T-helper 2 cell treated with Interferon-gamma antibody and Interleukin-4, amounts not matched to agents 100 ng/mL and 5 ng/mL, for 36 hours (primary cell): Measurements from ENCODE around the gene RAPGEFL1. TPM values are rescaled to one million over a fixed set of nuclear protein-coding genes. Genes with fewer than 3 reads are reported as not detected.
"Not testable (repeated sequence)": the region's sequence is repeated elsewhere in the genome, so short reads cannot be mapped to it uniquely, and the experiment has no call there.

ENCODE experiments used
- intact Hi-C: fragments of 100-400 bp; cut with micrococcal nuclease; formaldehyde crosslinking; loops from one replicate; pipeline ENCODE4 v1.15.1; 2023
- total RNA-seq: library from RNA; stranded (reverse); gene quantifications from 2 replicates; pipeline ENCODE4 v1.2.3, GENCODE V29; 2022

RAPGEFL1 gene
- total RNA-seq, 1 donor from 2014 or later, result 7.8 TPM

GRCh38 chr17:40173091-40173777 is 4.0 kb upstream of the RAPGEFL1 start:
- intact Hi-C loops, result no loop called here

GRCh38 chr17:40173778-40174135 is 3.5 kb upstream of the RAPGEFL1 start:
- intact Hi-C loops, result no loop called here

GRCh38 chr17:40174514-40174913 is 2.8 kb upstream of the RAPGEFL1 start:
- intact Hi-C loops, result no loop called here

- intact Hi-C loops, result no loop called here
These were observed 1.1 kb upstream of the RAPGEFL1 start for GRCh38 chr17:40175928-40176753.

GRCh38 chr17:40176754-40177110 is 538 bp upstream of the RAPGEFL1 start:
- intact Hi-C loops, result loop anchor here (1.0 kb wide), 1 partner anchor 36 kb away; the partner anchor contains the start of gene CASC3

DNA sequence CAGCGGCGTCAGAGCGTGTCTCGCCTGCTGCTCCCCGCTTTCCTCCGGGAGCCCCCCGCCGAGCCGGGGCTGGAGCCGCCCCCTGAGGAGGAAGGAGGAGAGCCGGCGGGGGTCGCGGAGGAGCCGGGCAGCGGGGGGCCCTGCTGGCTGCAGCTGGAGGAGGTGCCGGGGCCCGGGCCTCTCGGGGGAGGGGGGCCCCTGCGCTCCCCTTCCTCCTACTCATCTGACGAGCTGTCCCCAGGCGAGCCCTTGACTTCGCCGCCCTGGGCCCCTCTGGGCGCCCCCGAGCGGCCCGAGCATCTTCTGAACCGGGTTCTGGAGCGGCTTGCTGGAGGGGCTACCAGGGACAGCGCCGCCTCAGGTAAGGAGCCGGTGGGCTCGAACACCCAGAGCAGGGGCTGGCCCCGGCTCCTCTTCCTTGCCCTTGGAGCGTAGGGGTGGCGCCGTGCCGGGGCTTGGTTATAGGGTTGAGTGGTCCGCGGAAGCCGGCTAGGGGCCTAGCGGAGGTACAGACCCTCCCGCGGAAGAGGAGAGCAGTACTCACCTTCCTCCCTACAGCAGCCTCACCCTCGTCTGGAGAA is 841 bp downstream of the RAPGEFL1 start:
- intact Hi-C loops, result no loop called here

GRCh38 chr17:40178660-40179059 is 1.4 kb downstream of the RAPGEFL1 start:
- intact Hi-C loops, result no loop called here

GRCh38 chr17:40179923-40180659 is 2.8 kb downstream of the RAPGEFL1 start:
- intact Hi-C loops, result no loop called here

DNA sequence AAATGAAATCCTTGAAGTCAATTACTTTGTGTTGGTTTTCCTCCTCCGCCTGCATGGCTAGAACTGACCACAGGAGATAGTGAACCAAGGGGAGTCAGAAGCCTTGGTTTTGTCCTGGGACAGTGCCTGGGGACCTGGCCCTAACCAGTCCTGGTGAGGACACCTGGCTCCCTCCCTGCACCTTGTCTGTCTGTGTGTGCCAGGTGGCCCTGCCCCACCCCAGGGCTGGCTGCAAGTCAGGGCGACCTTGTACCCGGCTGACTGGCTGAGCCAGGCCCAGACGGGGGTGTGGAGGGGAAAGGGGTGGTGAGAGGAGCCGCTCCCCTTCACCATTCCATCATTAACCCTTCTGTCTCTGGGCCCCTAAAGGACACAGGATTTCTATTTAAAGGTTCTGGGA is 3.4 kb downstream of the RAPGEFL1 start:
- intact Hi-C loops, result no loop called here

- intact Hi-C loops, result no loop called here
These were observed 3.9 kb downstream of the RAPGEFL1 start for GRCh38 chr17:40181205-40181604.

GRCh38 chr17:40182606-40183005 is 5.3 kb downstream of the RAPGEFL1 start:
- intact Hi-C loops, result no loop called here

DNA sequence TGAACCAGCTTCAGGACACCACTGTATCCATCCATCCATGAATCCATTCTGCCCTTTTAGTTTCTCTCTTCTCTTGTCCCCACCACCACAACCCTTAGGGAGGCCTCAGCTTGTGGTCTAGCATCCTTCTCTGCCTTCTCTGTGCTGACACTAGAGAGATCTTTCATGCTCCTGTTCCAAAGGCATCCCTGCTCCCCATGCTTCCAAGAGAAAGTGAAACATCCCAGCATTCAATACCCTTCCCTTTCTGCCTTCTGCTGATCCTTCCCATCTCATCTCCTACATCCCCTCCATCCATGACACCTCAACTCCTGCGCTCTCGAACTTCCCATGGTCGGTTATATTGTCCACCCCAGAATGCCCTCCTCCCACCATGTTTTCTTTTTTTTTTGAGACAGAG is 10.0 kb downstream of the RAPGEFL1 start:
- intact Hi-C loops, result no loop called here

DNA sequence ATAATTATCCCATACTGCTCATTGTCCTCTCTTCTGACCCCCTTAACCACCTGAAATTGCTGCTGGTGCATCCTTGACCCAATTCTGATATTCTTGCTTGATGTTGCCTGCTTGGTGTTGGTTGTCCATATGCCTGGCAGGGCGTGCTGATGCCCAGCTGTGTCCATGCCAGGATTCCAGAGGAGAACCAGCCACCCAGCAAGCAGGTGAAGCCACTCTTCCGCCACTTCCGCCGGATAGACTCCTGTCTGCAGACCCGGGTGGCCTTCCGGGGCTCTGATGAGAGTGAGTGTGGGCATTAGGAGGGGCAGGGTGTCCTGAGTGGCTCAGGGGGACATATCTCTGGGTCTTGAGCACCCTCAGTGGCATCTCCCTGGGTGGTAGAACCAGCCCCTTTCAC is 11.4 kb downstream of the RAPGEFL1 start:
- intact Hi-C loops, result no loop called here

GRCh38 chr17:40190197-40191021 is 13.1 kb downstream of the RAPGEFL1 start:
- intact Hi-C loops, result loop anchor here (1.0 kb wide), 2 partner anchors 77 to 177 kb away; no protein-coding TSS in a partner anchor

DNA sequence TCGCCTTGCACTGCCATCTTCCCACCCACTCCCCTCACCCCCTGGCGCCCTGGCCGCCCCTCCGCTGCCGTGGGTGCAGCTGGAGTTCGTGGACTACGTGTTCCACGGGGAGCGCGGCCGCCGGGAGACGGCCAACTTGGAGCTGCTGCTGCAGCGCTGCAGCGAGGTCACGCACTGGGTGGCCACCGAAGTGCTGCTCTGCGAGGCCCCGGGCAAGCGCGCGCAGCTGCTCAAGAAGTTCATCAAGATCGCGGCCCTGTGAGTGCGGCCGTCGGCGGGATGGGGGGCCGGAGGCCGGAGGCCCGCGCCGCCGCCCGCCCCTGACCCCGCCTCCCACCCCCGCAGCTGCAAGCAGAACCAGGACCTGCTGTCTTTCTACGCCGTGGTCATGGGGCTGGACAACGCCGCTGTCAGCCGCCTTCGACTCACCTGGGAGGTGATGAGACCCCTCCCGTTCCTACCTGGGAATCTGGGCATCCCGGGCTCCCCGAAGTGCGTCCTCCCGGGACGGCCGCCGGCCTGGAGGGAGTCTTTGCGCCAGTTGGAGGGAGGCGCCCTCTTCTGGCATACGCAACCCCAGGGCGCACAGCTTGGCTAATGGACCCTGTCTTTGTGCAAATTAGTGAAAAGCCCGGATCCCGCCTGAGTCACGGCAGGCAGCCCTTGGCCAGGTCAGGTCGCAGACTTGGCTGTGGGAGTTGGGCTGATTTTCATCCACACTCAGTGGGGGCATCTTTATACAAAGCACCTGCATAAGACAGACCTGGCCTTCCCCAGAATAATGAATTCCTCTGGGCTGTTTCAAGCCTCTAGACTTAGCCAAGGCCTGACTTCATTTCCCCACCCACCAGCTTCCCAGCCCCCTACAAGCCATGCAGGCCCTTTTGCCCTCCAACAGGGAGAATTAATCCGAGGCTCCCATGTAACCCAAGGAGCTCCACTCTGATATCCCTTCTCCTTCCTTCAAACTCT is 14.3 kb downstream of the RAPGEFL1 start:
- intact Hi-C loops, result loop anchor here (1.0 kb wide), 2 partner anchors 78 to 178 kb away; no protein-coding TSS in a partner anchor

GRCh38 chr17:40192961-40193360 is 15.7 kb downstream of the RAPGEFL1 start:
- intact Hi-C loops, result no loop called here

GRCh38 chr17:40194821-40195220 is 17.6 kb downstream of the RAPGEFL1 start:
- intact Hi-C loops, result no loop called here

GRCh38 chr17:40197550-40197949 is 20.3 kb downstream of the RAPGEFL1 start:
- intact Hi-C loops, result no loop called here

DNA sequence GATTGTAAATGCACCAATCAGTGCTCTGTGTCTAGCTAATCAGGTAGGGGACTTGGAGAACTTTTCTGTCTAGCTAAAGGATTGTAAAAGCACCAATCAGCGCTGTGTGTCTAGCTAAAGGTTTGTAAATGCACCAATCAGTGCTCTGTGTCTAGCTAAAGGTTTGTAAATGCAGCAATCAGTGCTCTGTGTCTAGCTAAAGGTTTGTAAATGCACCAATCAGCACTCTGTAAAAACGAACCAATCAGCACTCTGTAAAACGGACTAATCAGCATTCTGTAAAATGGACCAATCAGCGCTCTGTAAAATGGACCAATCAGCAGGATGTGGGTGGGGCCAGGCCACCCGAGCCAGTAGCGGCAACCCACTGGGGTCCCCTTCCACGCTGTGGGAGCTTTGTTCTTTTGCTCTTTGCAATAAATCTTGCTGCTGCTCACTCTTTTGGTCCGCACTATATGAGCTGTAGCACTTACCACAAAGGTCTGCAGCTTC is 20.7 kb downstream of the RAPGEFL1 start:
- intact Hi-C loops, result not testable (repeated sequence)
